Fibroblast of the conjunctiva (primary cell): ENCODE measurements around the gene GNLY.
"Not testable (repeated sequence)": the region's sequence is repeated elsewhere in the genome, so short reads cannot be mapped to it uniquely, and the experiment has no call there.

Source experiments
- DNase-seq: peaks from one replicate; pipeline ENCODE4 v3.0.0-alpha.2; 2010; ENCODE audit warnings: low read depth

The GNLY gene

GRCh38 chr2:85665264-85665937, 28.8 kb upstream of the GNLY start:
- DNase-seq: no peak

- DNase-seq: no peak
Measured at GRCh38 chr2:85666016-85666415, 28.1 kb upstream of the GNLY start.

DNA sequence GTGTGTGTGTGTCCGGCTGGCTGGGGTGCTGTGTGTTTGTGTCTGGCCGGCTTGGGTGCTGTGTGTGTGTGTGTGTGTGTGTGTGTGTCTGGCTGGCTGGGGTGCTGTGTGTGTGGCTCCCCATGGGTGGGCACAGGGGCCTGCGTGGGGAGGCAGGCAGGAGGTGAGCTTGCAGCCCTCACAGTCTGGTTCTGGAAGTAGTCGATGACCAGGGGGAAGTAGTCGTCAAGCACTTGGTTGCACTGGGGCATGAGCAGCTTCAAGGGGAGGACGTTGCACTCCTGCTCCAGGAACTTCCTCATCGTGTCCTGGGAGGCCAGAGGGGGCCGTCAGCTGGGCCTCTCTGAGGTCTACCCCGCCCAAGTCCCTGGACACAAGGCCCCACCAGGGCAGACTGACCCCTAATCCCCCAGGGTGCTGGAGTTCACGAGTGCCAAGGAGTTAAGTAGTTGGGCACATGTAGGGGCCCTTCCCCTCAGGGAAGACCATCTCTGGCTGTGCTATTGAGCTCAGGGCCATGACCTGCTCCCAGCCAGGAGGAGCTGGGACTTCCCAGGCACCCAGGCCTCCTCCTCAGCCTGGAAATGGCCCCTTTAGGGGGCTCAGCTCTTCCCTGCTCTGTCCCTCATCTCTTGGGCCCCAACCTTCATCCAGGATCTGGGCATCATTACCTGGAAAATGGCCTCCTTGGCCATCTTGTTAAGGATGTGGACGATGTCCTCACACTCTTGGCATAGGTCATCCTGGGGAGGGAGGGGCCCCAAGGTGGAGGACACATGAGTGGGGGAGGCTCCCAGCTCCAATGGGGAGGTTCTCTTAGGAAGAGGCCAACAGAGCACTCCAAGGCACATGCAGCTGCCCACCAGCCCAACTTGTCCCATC, 27.5 kb upstream of the GNLY start:
- no peak for DNase-seq

GRCh38 chr2:85667561-85668008, 26.6 kb upstream of the GNLY start:
- no peak for DNase-seq

- DNase-seq: no peak
Measured at GRCh38 chr2:85668009-85668856, 25.9 kb upstream of the GNLY start, which contains the start of gene SFTPB. SFTPB (minus strand) TSS chr2:85668199; CDS start chr2:85668183, 16 bp downstream.

- no peak for DNase-seq
Measured at GRCh38 chr2:85668857-85669142, 25.4 kb upstream of the GNLY start.

- DNase-seq: no peak
Measured at GRCh38 chr2:85669549-85669948, 24.6 kb upstream of the GNLY start.

DNA sequence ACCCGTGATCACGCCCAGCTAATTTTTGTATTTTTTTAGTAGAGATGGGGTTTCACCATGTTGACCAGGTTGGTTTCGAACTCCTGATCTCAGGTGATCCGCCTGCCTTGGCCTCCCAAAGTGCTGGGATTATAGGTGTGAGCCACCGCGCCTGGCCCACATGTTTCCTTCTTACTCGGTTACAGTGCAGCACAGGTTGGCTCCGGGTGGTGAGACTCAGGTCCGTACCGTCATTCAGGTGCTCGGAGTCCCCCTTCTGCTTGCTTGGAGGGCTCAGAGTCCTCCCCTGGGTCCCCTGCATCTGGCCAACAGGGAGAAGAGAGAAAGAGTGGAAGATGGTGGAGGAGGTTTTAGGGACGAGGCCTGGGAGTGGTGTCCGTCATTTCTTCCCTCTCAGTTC, 23.7 kb upstream of the GNLY start:
- DNase-seq: not testable (repeated sequence)

- DNase-seq: no peak
Measured at GRCh38 chr2:85672456-85672855, 21.7 kb upstream of the GNLY start.

DNA sequence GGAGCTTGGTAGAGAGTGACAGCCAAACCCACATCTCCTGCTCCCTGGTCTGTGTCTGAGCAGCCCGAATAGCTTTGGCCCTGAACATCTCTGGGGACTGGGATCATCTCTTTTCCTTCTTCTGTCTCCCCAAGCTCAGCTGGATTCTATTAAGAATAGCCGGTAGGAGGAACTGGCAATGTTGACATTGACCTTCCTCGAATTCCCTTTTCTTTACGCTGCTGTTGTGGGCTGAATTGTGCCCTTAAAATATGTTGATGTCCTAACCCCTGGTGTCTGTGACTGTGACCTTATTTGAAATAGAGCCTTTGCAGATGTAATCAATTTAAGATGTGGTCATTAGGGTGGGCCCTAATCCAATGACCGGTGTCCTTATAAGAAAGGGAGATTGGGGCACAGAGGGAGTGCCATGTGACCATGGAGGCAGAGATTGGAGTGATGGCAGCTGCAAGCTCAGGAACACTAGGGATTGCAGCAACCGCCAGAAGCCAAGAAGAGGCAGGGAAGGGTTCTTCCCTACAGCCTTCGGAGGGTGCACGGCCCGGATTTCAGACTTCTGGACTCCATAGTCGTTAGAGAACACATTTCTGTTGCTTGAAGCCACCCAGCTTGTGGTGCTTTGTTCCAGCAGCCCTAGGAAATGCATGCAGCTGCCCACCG, 20.3 kb upstream of the GNLY start:
- no peak for DNase-seq

GRCh38 chr2:85674417-85674816, 19.7 kb upstream of the GNLY start:
- no peak for DNase-seq

- no peak for DNase-seq
Measured at GRCh38 chr2:85675427-85675826, 18.7 kb upstream of the GNLY start.

GRCh38 chr2:85675866-85676548, 18.2 kb upstream of the GNLY start:
- DNase-seq: no peak

- DNase-seq: no peak
Measured at GRCh38 chr2:85678377-85678776, 15.8 kb upstream of the GNLY start.

DNA sequence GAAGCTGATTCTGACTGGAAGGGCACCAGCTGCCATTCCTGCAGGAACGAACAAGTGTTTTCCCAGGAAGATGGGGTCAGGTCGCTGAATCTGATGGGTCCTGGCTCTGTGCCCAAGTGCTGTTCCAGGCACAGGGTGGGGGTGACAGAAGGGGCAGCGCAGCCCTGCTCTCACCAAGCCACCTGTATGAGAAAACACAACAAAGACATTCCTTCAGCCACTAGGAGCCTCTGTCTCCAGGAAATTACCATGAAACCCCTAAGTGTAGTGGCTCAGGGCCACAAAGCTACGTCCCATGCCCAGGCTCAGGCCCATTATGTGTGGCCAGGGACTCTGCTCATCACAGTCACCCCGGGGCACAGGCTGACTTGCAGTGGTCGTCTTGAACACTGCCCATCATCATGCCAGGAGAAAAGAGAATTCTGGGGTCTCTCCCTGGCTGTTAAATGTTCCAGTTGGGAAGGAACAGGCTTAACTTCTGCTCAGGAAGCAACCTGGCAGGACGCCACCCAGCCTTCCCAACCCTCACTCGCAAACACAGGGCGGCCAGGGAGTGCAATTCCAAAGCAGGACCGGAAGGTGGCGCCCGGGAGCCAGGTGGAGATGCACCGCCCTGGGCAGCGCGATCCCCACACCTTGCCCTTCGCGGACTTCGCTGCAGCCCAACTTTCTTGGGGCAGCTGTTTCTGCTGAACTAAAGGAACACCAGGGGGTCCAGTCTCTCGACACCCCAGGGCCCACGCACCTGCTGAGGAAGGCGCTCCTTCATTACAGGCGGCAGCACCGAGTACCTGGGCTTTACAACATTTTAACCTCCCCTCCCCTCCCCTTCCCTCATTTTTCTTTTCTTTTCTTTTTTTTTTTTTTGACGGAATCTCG, 15.1 kb upstream of the GNLY start:
- DNase-seq: peak; percentile 62

DNA sequence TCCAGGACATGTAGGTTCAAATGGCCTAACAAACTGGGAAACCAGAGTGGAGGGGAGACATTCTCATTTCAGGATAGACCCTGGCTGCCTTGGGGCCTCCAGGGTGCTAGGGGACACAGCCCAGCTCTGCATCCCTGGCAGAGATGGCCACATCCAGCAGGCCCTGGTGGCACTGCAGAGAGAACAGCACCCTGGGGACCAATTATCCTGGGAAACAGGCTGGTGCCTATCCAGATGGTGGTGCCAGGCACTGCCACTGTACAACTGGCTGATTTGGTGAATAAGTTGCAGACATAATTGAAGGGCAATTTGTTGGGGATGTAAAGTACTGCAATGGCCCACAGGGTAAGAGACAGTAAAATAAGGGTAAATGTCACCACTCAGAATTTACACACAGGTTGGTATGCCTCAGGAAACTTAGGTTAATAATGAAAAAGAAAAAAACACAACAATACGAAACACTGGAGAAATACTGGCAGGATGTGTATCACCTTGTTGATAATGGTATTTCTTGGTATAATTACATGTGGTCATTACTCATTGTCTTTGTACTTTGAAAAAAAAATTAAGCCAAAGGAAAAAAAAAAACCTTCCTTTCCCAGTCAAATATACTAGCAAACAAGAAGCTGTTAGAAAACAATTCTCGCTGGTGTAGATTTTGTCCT, 13.3 kb upstream of the GNLY start:
- DNase-seq: no peak

GRCh38 chr2:85681372-85681763, 12.8 kb upstream of the GNLY start:
- no peak for DNase-seq

DNA sequence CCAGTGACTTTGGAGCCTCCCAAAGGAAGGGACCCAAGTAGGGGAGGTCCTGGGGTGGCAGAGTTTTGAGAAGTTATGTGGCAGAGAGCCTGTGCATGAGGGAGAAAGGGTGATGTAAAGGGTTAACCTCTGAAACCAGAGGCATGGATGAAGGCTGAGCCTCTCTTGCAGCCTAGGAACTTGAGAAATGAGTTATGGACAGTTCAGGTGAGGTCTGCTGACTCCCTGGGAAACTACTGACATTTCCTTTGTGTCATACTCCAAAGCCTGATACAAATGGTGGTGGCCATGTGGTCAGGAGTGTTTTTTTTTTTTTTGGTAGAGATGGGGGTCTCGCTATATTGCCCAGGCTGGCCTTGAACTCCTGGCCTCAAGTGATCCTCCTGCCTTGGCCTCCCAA, 12.4 kb upstream of the GNLY start:
- no peak for DNase-seq

DNA sequence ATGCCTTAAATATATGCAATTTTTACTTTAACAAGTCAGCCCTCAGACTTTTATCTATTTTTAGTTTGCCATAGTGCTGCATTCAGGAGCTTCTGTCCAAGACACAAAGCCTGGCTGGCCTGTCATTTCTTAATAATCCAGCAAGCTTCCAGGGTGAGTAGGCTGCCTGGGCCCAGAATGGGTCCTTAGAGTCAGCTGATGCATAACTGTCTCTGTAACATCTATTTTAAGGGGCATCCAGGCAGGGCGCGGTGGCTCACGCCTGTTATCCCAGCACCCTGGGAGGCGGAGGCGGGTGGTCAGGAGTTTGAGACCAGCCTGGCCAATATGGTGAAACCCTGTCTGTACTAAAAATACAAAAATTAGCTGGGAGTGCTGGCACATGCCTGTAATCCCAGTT, 11.8 kb upstream of the GNLY start:
- no peak for DNase-seq

DNA sequence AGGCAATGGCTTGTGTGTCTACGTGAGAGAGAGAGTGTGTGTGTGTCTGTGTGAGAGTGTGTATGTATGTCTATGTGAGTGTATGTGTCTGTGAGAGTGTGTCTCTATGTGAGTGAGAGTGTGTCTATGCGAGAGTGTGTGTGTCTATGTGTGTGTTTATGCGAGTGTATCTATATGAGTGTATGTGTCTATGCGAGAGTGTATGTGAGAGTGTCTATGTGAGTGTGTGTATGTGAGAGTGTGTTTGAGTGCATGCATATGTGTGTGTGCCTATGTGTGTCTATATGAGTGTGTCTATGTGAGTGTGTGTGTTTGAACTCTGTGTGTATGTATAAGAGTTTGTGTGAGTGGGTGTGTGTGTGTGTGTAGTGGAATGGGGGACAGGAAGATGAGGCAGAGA, 9.8 kb upstream of the GNLY start:
- no peak for DNase-seq
